Measurements from ENCODE around the gene TMEM168. TPM values are rescaled to one million over a fixed set of nuclear protein-coding genes. Genes with fewer than 3 reads are reported as not detected.

The TMEM168 gene
- total RNA-seq, 1 experiment from 2014 or later = 13.9 TPM

GRCh38 chr7:112779667-112780066, 10.5 kb downstream of the TMEM168 start:
- Histone ChIP-seq H3K4ac (ENCODE audit: low read depth, low read length) (no peak overlapping the region), H3K23me2 (ENCODE audit: insufficient read length, low read depth, low read length, poor library complexity, severe bottlenecking) (no peaks in the 10 kb centered on the region), H2AFZ (ENCODE audit: low read length) (no peak overlapping the region), H3K23ac (ENCODE audit: insufficient read length, low read depth, low read length) (no peak overlapping the region), H3K14ac (ENCODE audit: insufficient read depth, low read length) (no peak overlapping the region), H3K56ac (ENCODE audit: insufficient read length, low read depth, low read length) (no peak overlapping the region), H2BK120ac (ENCODE audit: low read depth, low read length, poor library complexity, severe bottlenecking) (no peak overlapping the region), H3K4me1 (ENCODE audit: insufficient read depth, low read length) (no peaks in the 10 kb centered on the region), H2BK12ac (ENCODE audit: insufficient read length, low read depth, low read length) (no peak overlapping the region), H3T11ph (ENCODE audit: low read length) (no peak overlapping the region), H2BK15ac (ENCODE audit: low read depth, low read length) (no peak overlapping the region), H3K9me3 (ENCODE audit: control insufficient read depth, low read depth, low read length) (no peaks in the 10 kb centered on the region), H3K9ac (ENCODE audit: extremely low read depth, insufficient read length, low read length) (no peak overlapping the region), H3K79me1 (ENCODE audit: insufficient read depth, low read depth, low read length, poor library complexity, severe bottlenecking) (no peaks in the 10 kb centered on the region), H2BK5ac (ENCODE audit: insufficient read length, low read length) (no peak overlapping the region), H3K4me2 (ENCODE audit: insufficient read depth, insufficient read length, low read length) (no peak overlapping the region), H4K8ac (replicated peaks; ENCODE audit: insufficient read length, low read depth, low read length) (no peak overlapping the region), H4K91ac (ENCODE audit: insufficient read length, low read depth, low read length) (no peak overlapping the region), H3K79me2 (ENCODE audit: insufficient read depth, low read length) (no peaks in the 10 kb centered on the region), H2BK20ac (ENCODE audit: low read depth, low read length, poor library complexity, severe bottlenecking) (no peak overlapping the region), H2AK5ac (ENCODE audit: insufficient read length, low read length) (no peak overlapping the region), H4K20me1 (ENCODE audit: control insufficient read depth, insufficient read depth, insufficient read length) (no peaks in the 10 kb centered on the region), H3K27ac (ENCODE audit: insufficient read length, low read depth, low read length) (no peak overlapping the region), H4K5ac (ENCODE audit: insufficient read length, low read depth, low read length) (no peak overlapping the region), H3K18ac (ENCODE audit: insufficient read length, low read depth, low read length) (no peak overlapping the region), H3K27me3 (ENCODE audit: insufficient read depth, low read length) (no peaks in the 10 kb centered on the region)
- Mint-ChIP-seq H3K27ac (no peak overlapping the region), H3K4me3 (no peak overlapping the region), H3K36me3 (ENCODE audit: insufficient read depth in 1 of 3, low read depth in 3 of 3) (peaks cover 0 to 17% (median 16%) of the 10 kb centered on the region in 3 experiments; a peak in 5 of 7 replicates), H3K27me3 (ENCODE audit: low read depth) (no peaks in the 10 kb centered on the region), H3K9me3 (no peaks in the 10 kb centered on the region), H3K4me1 (peaks cover 0 to 8% of the 10 kb centered on the region in 2 experiments; a peak in 1 of 4 replicates)
- TF ChIP-seq CTCF (conservative IDR thresholded peaks at IDR 0.05) = no peak
- DNase-seq = no peak
- WGBS (ENCODE audit: extremely low coverage, insufficient read length, low lambda C conversion rate) = no CpG with 5 or more reads among the region's 4 CpGs
